ENCODE measurements around the gene HOXB2.
"Not testable (repeated sequence)": the region's sequence is repeated elsewhere in the genome, so short reads cannot be mapped to it uniquely, and the experiment has no call there.

GRCh38 chr17:48535793-48536559 lies 8.9 kb downstream of the HOXB2 start:
- TF ChIP-seq CTCF (conservative IDR thresholded peaks at IDR 0.05); EZH2 (IDR thresholded peaks at IDR 0.05; ENCODE audit: low read depth): not testable (repeated sequence)
